Common myeloid progenitor, CD34-positive (primary cell): Measurements from ENCODE around the gene FSTL3.

Source experiments
- CTCF ChIA-PET: fragments of 350-600 bp; sonication (Branson Sonifier 250); formaldehyde crosslinking; loops from one replicate; lab custom pipeline; 2021; ENCODE audit warnings: antibody characterized with exemption; lab: Charles Lee
- POLR2A ChIA-PET: fragments of 350-600 bp; sonication (Branson Sonifier 250); formaldehyde crosslinking; loops from one replicate; lab custom pipeline; 2021; ENCODE audit warnings: antibody characterized with exemption; lab: Charles Lee
- DNase-seq, 3 donors: peaks; one replicate each; pipeline versions ENCODE4 v3.0.0 to v3.0.0-alpha.2; 2013
- H3K27ac ChIP-seq, 2 experiments: 1 replicate in 1 of 2; 2 replicates in 1 of 2; pipeline ENCODE4 v1.7.0; 2013; ENCODE audit warnings: inconsistent platforms in 2 of 2, low read length in 2 of 2, mild to moderate bottlenecking in 2 of 2, low read depth in 1 of 2, moderate library complexity in 1 of 2; ENCODE audit not compliant: severe bottlenecking in 2 of 2, insufficient read depth in 1 of 2, poor library complexity in 1 of 2
- H3K27me3 ChIP-seq, 5 experiments: replicated peaks in 2 of 5; 1 replicate in 3 of 5; 2 replicates in 2 of 5; pipeline versions ENCODE4 v1.6.1 to v1.7.0; 2013; ENCODE audit warnings: low read length in 4 of 5, mild to moderate bottlenecking in 2 of 5, moderate library complexity in 2 of 5, inconsistent platforms in 1 of 5; ENCODE audit not compliant: insufficient read depth in 5 of 5, control insufficient read depth in 4 of 5
- H3K36me3 ChIP-seq, 4 experiments: 1 replicate in 2 of 4; 2 replicates in 2 of 4; pipeline versions ENCODE4 v1.6.1 to v1.7.0; 2013; ENCODE audit warnings: low read length in 3 of 4, control low read depth in 1 of 4, mild to moderate bottlenecking in 1 of 4; ENCODE audit not compliant: control insufficient read depth in 4 of 4, insufficient read depth in 4 of 4
- H3K4me1 ChIP-seq, 4 experiments: 1 replicate in 3 of 4; 2 replicates in 1 of 4; pipeline versions ENCODE4 v1.6.1 to v1.7.1; 2013; ENCODE audit warnings: low read length in 3 of 4, mild to moderate bottlenecking in 3 of 4, control low read depth in 1 of 4, inconsistent platforms in 1 of 4, moderate library complexity in 1 of 4; ENCODE audit not compliant: control insufficient read depth in 4 of 4, insufficient read depth in 4 of 4; ENCODE audit errors: control extremely low read depth in 1 of 4
- H3K4me3 ChIP-seq, 7 experiments: 1 replicate in 4 of 7; 2 replicates in 3 of 7; pipeline versions ENCODE4 v1.5.1 to v1.7.0; 2013; ENCODE audit warnings: mild to moderate bottlenecking in 7 of 7, low read length in 6 of 7, moderate library complexity in 6 of 7, inconsistent platforms in 2 of 7, low read depth in 2 of 7, control low read depth in 1 of 7; ENCODE audit not compliant: insufficient read depth in 4 of 7, control insufficient read depth in 1 of 7; ENCODE audit errors: extremely low read depth in 1 of 7
- H3K9me3 ChIP-seq, 5 experiments: 1 replicate in 4 of 5; 2 replicates in 1 of 5; pipeline versions ENCODE4 v1.6.1 to v1.7.1; 2013; ENCODE audit warnings: low read length in 4 of 5, mild to moderate bottlenecking in 2 of 5, inconsistent platforms in 1 of 5, low read depth in 1 of 5, moderate library complexity in 1 of 5; ENCODE audit not compliant: control insufficient read depth in 4 of 5, insufficient read depth in 2 of 5; ENCODE audit errors: control extremely low read depth in 1 of 5
- WGBS: methylation state at CpG from one replicate; pipeline ENCODE4 v1.1.5; 2013; ENCODE audit not compliant: insufficient coverage; 5-methylcytosine and 5-hydroxymethylcytosine counted together

Gene FSTL3

GRCh38 chr19:709965-710571 lies 33.9 kb downstream of the FSTL3 start:
- ChIA-PET POLR2A (no interaction called here), CTCF (interaction anchor here (0.7 to 1.7 kb wide), 3 partner anchors 8 to 32 kb away, joined by 3 to 4 read pairs (median 3); no protein-coding TSS in a partner anchor)
- no peak for DNase-seq
- H3K4me3 ChIP-seq, result peak overlapping the region in 5 of 7 experiments; percentile 61 to 74 (median 68)
- 34% methylated on average over 19 of the region's 27 CpGs for WGBS
- no peaks in the 10 kb centered on the region for H3K27me3 ChIP-seq
- peaks cover 0 to 2% (median 0%) of the 10 kb centered on the region in 5 experiments for H3K9me3 ChIP-seq
- H3K4me1 ChIP-seq, result peaks cover 0 to 18% (median 17%) of the 10 kb centered on the region in 4 experiments
- H3K27ac ChIP-seq, result no peak overlapping the region
- H3K36me3 ChIP-seq, result no peaks in the 10 kb centered on the region

DNA sequence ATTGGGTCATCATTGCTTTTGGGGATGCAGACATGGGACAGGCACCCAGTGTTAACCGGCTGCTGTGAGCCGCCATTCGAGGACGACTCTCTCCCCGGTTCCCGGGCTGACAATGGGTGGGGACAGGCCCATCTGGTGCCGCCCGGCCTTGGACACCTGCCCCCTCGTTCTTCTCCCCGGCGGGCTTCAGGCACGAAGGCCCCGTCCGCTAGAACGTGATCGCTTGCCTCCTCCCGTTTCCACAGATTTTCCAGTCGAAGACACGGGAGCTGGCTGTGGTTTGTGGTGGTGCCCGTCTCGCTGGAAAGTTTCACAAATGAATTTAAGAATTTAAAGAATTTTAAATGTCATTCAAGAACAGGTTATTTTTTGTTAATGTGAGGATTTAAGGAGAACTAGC lies 34.6 kb downstream of the FSTL3 start:
- POLR2A ChIA-PET, result no interaction called here

DNA sequence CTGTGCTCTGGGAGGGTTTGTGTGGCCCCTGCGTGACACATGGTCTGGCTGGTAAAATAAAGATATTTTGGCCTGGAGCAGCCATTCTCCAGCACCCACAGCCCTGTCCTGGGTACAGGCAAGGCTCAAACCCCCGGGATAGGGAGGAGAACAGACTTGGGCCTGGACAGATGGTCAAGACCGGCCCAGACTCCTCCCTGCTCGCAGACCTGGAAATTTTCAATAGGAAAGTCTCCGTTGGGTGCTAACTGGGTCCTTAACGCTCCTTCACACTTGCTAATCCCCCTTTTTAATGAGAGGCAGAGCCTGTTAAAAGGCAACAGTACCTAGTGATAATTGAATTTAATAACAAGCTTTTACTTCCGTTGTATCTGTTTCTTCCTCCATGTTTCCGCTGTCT lies 35.1 kb downstream of the FSTL3 start:
- POLR2A ChIA-PET, result no interaction called here
- Histone ChIP-seq H3K4me3 (no peak overlapping the region), H3K27ac (no peak overlapping the region), H3K27me3 (no peaks in the 10 kb centered on the region), H3K9me3 (peaks cover 0 to 9% (median 7%) of the 10 kb centered on the region in 5 experiments), H3K36me3 (no peaks in the 10 kb centered on the region), H3K4me1 (peaks cover 0 to 18% (median 17%) of the 10 kb centered on the region in 4 experiments)
- no peak for DNase-seq
- 95% methylated on average over 7 of the region's 8 CpGs for WGBS
- CTCF ChIA-PET, result no interaction called here

More for the DNA sequence above, 34.6 kb downstream of the FSTL3 start:
- no peaks in the 10 kb centered on the region for H3K36me3 ChIP-seq
- WGBS, result 96% methylated on average over 19 of the region's 21 CpGs
- H3K27ac ChIP-seq, result no peak overlapping the region
- H3K27me3 ChIP-seq, result no peaks in the 10 kb centered on the region
- peaks cover 0 to 8% (median 6%) of the 10 kb centered on the region in 5 experiments for H3K9me3 ChIP-seq
- CTCF ChIA-PET, result no interaction called here
- H3K4me1 ChIP-seq, result peaks cover 0 to 18% (median 17%) of the 10 kb centered on the region in 4 experiments
- no peak for DNase-seq
- no peak overlapping the region for H3K4me3 ChIP-seq

DNA sequence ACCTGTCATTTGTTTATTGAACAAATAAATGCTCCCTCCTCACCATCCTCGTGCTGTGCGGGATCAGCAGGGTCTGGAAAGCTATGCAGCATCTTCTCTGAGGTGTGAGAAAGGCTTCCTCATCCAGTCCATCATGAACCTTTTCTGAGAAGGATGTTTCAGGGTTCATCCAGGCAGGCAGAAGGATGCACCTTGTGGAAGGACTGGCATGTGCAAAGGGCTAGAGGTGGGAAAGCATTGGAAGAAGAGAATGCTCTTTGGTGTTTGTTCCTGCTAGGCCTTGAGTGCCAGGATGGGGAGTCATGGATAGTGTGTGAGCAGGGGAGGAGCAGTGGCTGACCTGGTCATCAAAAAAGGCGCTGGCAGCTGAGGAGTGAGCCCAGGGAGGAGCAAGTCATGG lies 39.2 kb downstream of the FSTL3 start:
- no peak for DNase-seq
- H3K27ac ChIP-seq, result no peak overlapping the region
- POLR2A ChIA-PET, result interaction anchor here (1.3 kb wide), 1 partner anchor 11 kb away, joined by 3 read pairs; no protein-coding TSS in a partner anchor
- H3K4me3 ChIP-seq, result no peak overlapping the region
- 98% methylated on average over 3 of the region's 3 CpGs for WGBS
- CTCF ChIA-PET, result interaction anchor here (0.8 to 1.0 kb wide), 2 partner anchors 8 to 19 kb away, joined by 3 to 4 read pairs; no protein-coding TSS in a partner anchor
- peaks cover 0 to 10% (median 0%) of the 10 kb centered on the region in 5 experiments for H3K27me3 ChIP-seq
- H3K9me3 ChIP-seq, result peaks cover 0 to 9% (median 5%) of the 10 kb centered on the region in 5 experiments
- peaks cover 0 to 15% (median 8%) of the 10 kb centered on the region in 4 experiments for H3K4me1 ChIP-seq
- no peaks in the 10 kb centered on the region for H3K36me3 ChIP-seq

DNA sequence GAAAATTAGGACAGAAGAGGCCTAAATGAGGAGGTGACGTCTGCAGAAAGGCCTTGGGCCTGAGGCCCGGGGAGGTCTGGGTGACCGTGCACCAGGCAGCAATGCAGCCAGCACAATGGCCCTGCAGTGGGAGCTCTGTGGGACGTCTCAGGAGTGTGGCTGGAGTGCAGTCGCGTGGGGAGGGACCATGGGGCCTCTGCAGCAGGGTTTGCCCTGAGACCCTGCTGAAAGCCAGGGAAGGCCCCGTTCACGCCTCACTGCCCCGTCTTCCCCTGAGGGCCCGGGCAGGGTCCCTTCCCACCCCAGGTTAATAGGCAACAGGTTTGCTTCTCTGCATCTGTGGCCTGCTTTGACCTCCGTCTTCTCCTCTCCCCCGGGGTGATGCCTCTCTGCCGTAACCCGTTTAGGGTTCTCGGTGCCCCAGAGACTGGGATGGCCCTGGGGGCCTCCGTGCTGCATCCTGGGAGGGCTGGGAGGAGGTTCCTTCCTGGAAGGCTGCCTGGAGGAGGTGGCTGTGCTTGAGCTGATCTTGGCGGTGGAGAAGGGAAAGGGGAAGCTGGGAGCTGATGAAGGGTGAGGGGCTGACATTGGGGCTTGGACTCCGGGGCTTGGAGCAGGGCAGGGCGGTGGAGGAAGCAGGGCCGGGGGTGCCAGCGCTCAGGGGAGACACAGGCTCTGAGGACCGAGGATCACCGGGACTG lies 42.2 kb downstream of the FSTL3 start:
- Histone ChIP-seq H3K27ac (no peak overlapping the region), H3K4me3 (no peak overlapping the region), H3K27me3 (peaks cover 0 to 10% (median 0%) of the 10 kb centered on the region in 5 experiments), H3K36me3 (no peaks in the 10 kb centered on the region), H3K9me3 (peaks cover 0 to 9% (median 5%) of the 10 kb centered on the region in 5 experiments), H3K4me1 (peaks cover 0 to 21% (median 19%) of the 10 kb centered on the region in 4 experiments)
- no peak for DNase-seq
- CTCF ChIA-PET, result interaction anchor here (1.0 to 1.6 kb wide), 4 partner anchors 9 to 14 kb away, joined by 3 to 5 read pairs (median 3); partner anchors contain the start of gene PALM
- 81% methylated on average over 13 of the region's 23 CpGs for WGBS
- POLR2A ChIA-PET, result no interaction called here

GRCh38 chr19:718991-719512 lies 42.9 kb downstream of the FSTL3 start:
- H3K27me3 ChIP-seq, result peaks cover 0 to 10% (median 0%) of the 10 kb centered on the region in 5 experiments
- WGBS, result 68% methylated on average over 47 of the region's 54 CpGs
- no peak overlapping the region for H3K27ac ChIP-seq
- POLR2A ChIA-PET, result no interaction called here
- H3K9me3 ChIP-seq, result peaks cover 0 to 9% (median 5%) of the 10 kb centered on the region in 5 experiments
- no peaks in the 10 kb centered on the region for H3K36me3 ChIP-seq
- no peak overlapping the region for H3K4me3 ChIP-seq
- DNase-seq, result no peak
- H3K4me1 ChIP-seq, result peaks cover 0 to 21% (median 19%) of the 10 kb centered on the region in 4 experiments
- CTCF ChIA-PET, result interaction anchor here (1.2 to 1.6 kb wide), 3 partner anchors 9 to 15 kb away, joined by 3 to 5 read pairs (median 3); partner anchors contain the start of gene PALM
